Activated B cell treated with CpG ODN at 0.5 μM for 24 hours (primary cell): ENCODE results near the gene TERT. TPM values are rescaled to one million over a fixed set of nuclear protein-coding genes. Genes with fewer than 3 reads are reported as not detected.
"Not testable (repeated sequence)": the region's sequence is repeated elsewhere in the genome, so short reads cannot be mapped to it uniquely, and the experiment has no call there.

ENCODE experiments used
- ATAC-seq: fragments of 200-7000 bp; cut with Tn5 transposase; one replicate; pipeline ENCODE4 v1.10.0; 2021; ENCODE audit warnings: low read depth, mild to moderate bottlenecking, moderate library complexity
- CTCF ChIA-PET: fragments of 350-600 bp; sonication (Branson Sonifier 250); formaldehyde crosslinking; loops from one replicate; lab custom pipeline; 2021; ENCODE audit warnings: antibody characterized with exemption; lab: Charles Lee
- POLR2A ChIA-PET: fragments of 350-600 bp; sonication (Branson Sonifier 250); formaldehyde crosslinking; loops from one replicate; lab custom pipeline; 2021; ENCODE audit warnings: antibody characterized with exemption; lab: Charles Lee
- DNase-seq: peaks from one replicate; pipeline ENCODE4 v3.0.0; 2022
- H3K27ac Mint-ChIP-seq: one replicate; pipeline ENCODE4 v1.8.0; 2020; ENCODE audit warnings: mixed read lengths
- H3K27me3 Mint-ChIP-seq: one replicate; pipeline ENCODE4 v1.8.0; 2021; ENCODE audit warnings: mixed read lengths
- H3K36me3 Mint-ChIP-seq: one replicate; pipeline ENCODE4 v1.8.0; 2021; ENCODE audit warnings: low read depth, mixed read lengths
- H3K4me1 Mint-ChIP-seq: one replicate; pipeline ENCODE4 v1.8.0; 2021; ENCODE audit warnings: mixed read lengths
- H3K4me3 Mint-ChIP-seq: one replicate; pipeline ENCODE4 v1.8.0; 2020; ENCODE audit warnings: mild to moderate bottlenecking, mixed read lengths
- H3K9me3 Mint-ChIP-seq: one replicate; pipeline ENCODE4 v1.8.0; 2020; ENCODE audit warnings: mixed read lengths
- intact Hi-C: fragments of 100-400 bp; cut with micrococcal nuclease; formaldehyde crosslinking; loops from one replicate; pipeline ENCODE4 v1.15.1; 2024
- total RNA-seq: library from RNA; stranded (reverse); gene quantifications from 2 replicates; pipeline ENCODE4 v1.2.3, GENCODE V29; 2022
- TF ChIP-seq, protein P1 (sequence below): fragments of 200-600 bp; IDR thresholded peaks from one replicate; pipeline ENCODE4 v1.8.0; 2022; ENCODE audit warnings: antibody characterized with exemption, mild to moderate bottlenecking

The TERT gene
- total RNA-seq, 1 donor from 2014 or later, result 0.35 TPM

DNA sequence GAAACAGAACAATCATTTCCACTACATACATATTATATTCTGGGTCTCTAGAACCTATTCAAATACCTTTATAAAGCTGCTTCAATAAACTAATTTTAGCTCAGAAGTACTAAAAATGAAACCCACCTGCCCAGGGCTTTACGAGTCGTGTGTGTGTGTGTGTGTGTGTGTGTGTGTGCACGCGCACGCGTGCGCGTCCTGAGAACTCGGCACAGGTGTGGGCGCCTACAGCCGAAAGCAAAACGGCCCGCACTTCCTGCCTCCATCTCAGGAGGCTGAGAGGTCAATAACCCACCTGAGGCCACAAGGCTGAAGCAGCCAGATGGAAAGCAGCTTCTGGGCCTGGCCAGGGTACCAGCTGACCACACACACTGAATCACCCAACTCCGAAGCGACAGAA, 47.0 kb upstream of the TERT start:
- DNase-seq, result no peak
- H3K4me3 Mint-ChIP-seq, result peak overlapping the region; percentile 16
- peaks cover 55% of the 10 kb centered on the region for H3K36me3 Mint-ChIP-seq
- intact Hi-C loops, result loop anchor here (10.0 kb wide), 2 partner anchors 143 to 183 kb away; partner anchors contain the start of gene LPCAT1
- ChIA-PET POLR2A (interaction anchor here (1.0 to 1.4 kb wide), 3 partner anchors 23 to 129 kb away, joined by 3 to 4 read pairs (median 3); no protein-coding TSS in a partner anchor), CTCF (no interaction called here)
- no peaks in the 10 kb centered on the region for H3K27me3 Mint-ChIP-seq
- no peaks in the 10 kb centered on the region for H3K9me3 Mint-ChIP-seq
- TF ChIP-seq, protein P1, sequence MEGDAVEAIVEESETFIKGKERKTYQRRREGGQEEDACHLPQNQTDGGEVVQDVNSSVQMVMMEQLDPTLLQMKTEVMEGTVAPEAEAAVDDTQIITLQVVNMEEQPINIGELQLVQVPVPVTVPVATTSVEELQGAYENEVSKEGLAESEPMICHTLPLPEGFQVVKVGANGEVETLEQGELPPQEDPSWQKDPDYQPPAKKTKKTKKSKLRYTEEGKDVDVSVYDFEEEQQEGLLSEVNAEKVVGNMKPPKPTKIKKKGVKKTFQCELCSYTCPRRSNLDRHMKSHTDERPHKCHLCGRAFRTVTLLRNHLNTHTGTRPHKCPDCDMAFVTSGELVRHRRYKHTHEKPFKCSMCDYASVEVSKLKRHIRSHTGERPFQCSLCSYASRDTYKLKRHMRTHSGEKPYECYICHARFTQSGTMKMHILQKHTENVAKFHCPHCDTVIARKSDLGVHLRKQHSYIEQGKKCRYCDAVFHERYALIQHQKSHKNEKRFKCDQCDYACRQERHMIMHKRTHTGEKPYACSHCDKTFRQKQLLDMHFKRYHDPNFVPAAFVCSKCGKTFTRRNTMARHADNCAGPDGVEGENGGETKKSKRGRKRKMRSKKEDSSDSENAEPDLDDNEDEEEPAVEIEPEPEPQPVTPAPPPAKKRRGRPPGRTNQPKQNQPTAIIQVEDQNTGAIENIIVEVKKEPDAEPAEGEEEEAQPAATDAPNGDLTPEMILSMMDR, result no peak
- no peak for ATAC-seq
- H3K27ac Mint-ChIP-seq, result no peak overlapping the region
- H3K4me1 Mint-ChIP-seq, result peaks cover 36% of the 10 kb centered on the region

- CTCF ChIA-PET, H3K9me3 Mint-ChIP-seq, H3K27ac Mint-ChIP-seq, H3K27me3 Mint-ChIP-seq, DNase-seq, ATAC-seq, H3K4me3 Mint-ChIP-seq: not testable (repeated sequence)
- Mint-ChIP-seq H3K36me3 (peaks cover 74% of the 10 kb centered on the region), H3K4me1 (peaks cover 35% of the 10 kb centered on the region)
- POLR2A ChIA-PET, result interaction anchor here (0.5 kb wide), 1 partner anchor 156 kb away, joined by 6 read pairs; no protein-coding TSS in a partner anchor
- intact Hi-C loops, result loop anchor here (10.0 kb wide), 2 partner anchors 145 to 185 kb away; partner anchors contain the start of gene LPCAT1
Measured at GRCh38 chr5:1339818-1340210, 44.9 kb upstream of the TERT start.

GRCh38 chr5:1339139-1339817, 44.4 kb upstream of the TERT start:
- H3K9me3 Mint-ChIP-seq, intact Hi-C loops, DNase-seq, H3K27me3 Mint-ChIP-seq, CTCF ChIA-PET, H3K27ac Mint-ChIP-seq, POLR2A ChIA-PET, ATAC-seq, H3K4me3 Mint-ChIP-seq: not testable (repeated sequence)
- peaks cover 35% of the 10 kb centered on the region for H3K4me1 Mint-ChIP-seq
- peaks cover 79% of the 10 kb centered on the region for H3K36me3 Mint-ChIP-seq

DNA sequence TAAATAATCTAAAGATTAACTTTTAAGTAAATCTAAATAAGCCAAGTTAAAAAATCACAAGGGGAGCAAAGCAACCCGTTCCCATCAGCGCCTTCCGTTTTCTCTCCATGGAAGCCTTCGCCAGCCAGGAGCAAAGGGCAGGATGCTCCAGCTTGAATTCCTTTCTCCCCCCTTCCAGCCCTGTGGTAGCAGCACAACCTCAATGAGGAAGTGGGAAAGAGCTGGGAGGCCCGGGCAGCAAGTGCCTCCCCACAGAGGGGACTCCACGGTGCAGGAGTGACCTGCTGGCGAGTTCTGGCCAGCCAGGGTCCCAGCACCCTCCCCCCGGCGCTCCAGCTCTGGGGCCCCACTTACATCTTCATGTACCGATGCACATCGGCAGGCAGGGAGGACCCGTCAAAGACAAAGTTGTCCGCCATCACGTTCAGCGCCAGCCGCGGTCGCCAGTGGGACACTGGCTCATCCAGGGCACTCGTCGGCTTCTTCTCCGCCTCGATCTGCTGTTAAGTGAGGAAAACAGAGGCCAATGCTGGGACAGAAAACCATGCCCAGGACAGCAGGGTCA, 43.7 kb upstream of the TERT start:
- ATAC-seq (no peak), DNase-seq (no peak)
- Mint-ChIP-seq H3K27ac (no peak overlapping the region), H3K36me3 (peaks cover 80% of the 10 kb centered on the region), H3K4me1 (peaks cover 28% of the 10 kb centered on the region), H3K27me3 (no peaks in the 10 kb centered on the region), H3K4me3 (no peak overlapping the region), H3K9me3 (no peaks in the 10 kb centered on the region)
- CTCF ChIA-PET, result no interaction called here
- TF ChIP-seq, protein P1, result no peak
- POLR2A ChIA-PET, result no interaction called here
- intact Hi-C loops, result no loop called here

GRCh38 chr5:1338196-1338490, 43.3 kb upstream of the TERT start:
- H3K4me3 Mint-ChIP-seq, result no peak overlapping the region
- TF ChIP-seq, protein P1, result no peak
- no peaks in the 10 kb centered on the region for H3K9me3 Mint-ChIP-seq
- H3K27me3 Mint-ChIP-seq, result no peaks in the 10 kb centered on the region
- ATAC-seq (no peak), DNase-seq (no peak)
- CTCF ChIA-PET, result no interaction called here
- peaks cover 83% of the 10 kb centered on the region for H3K36me3 Mint-ChIP-seq
- POLR2A ChIA-PET, result no interaction called here
- intact Hi-C loops, result no loop called here
- H3K4me1 Mint-ChIP-seq, result peaks cover 24% of the 10 kb centered on the region
- no peak overlapping the region for H3K27ac Mint-ChIP-seq

- Mint-ChIP-seq H3K9me3 (no peaks in the 10 kb centered on the region), H3K4me3 (no peak overlapping the region), H3K27me3 (no peaks in the 10 kb centered on the region), H3K27ac (no peak overlapping the region), H3K36me3 (peaks cover 83% of the 10 kb centered on the region), H3K4me1 (peaks cover 22% of the 10 kb centered on the region)
- ATAC-seq (no peak), DNase-seq (no peak)
- CTCF ChIA-PET, result no interaction called here
- intact Hi-C loops, result no loop called here
- TF ChIP-seq, protein P1, result no peak
- POLR2A ChIA-PET, result no interaction called here
Measured at GRCh38 chr5:1337489-1338195, 42.8 kb upstream of the TERT start.
